ENCODE data around the gene BOD1.

Gene BOD1

GRCh38 chr5:173627271-173627670 lies 10.8 kb upstream of the BOD1 start:
- Histone ChIP-seq H3K27ac (ENCODE audit: insufficient read depth, low read depth, low read length, poor library complexity, severe bottlenecking) (no peak overlapping the region), H3K27me3 (ENCODE audit: control insufficient read depth, insufficient read depth, low read length, poor library complexity, severe bottlenecking) (no peaks in the 10 kb centered on the region), H3K4me3 (ENCODE audit: insufficient read depth, low read depth, low read length) (no peak overlapping the region), H3K4me1 (ENCODE audit: control insufficient read depth, insufficient read depth, low read length) (peaks cover 15% of the 10 kb centered on the region), H3K9me3 (ENCODE audit: control insufficient read depth, low read length) (no peaks in the 10 kb centered on the region), H3K36me3 (ENCODE audit: control insufficient read depth, insufficient read depth, low read length) (no peaks in the 10 kb centered on the region)
- WGBS, 2 experiments = 93 to 94% methylated on average over 4 of the region's 4 CpGs

GRCh38 chr5:173626505-173626820 lies 10.0 kb upstream of the BOD1 start:
- Histone ChIP-seq H3K4me3 (ENCODE audit: insufficient read depth, low read depth, low read length) (no peak overlapping the region), H3K27me3 (ENCODE audit: control insufficient read depth, insufficient read depth, low read length, poor library complexity, severe bottlenecking) (no peaks in the 10 kb centered on the region), H3K4me1 (ENCODE audit: control insufficient read depth, insufficient read depth, low read length) (peaks cover 15% of the 10 kb centered on the region), H3K27ac (ENCODE audit: insufficient read depth, low read depth, low read length, poor library complexity, severe bottlenecking) (no peak overlapping the region), H3K36me3 (ENCODE audit: control insufficient read depth, insufficient read depth, low read length) (no peaks in the 10 kb centered on the region), H3K9me3 (ENCODE audit: control insufficient read depth, low read length) (no peaks in the 10 kb centered on the region)
- WGBS, 2 experiments = 95% methylated on average over 3 of the region's 3 CpGs

GRCh38 chr5:173625673-173626504 lies 9.4 kb upstream of the BOD1 start:
- Histone ChIP-seq H3K4me3 (ENCODE audit: insufficient read depth, low read depth, low read length) (no peak overlapping the region), H3K9me3 (ENCODE audit: control insufficient read depth, low read length) (no peaks in the 10 kb centered on the region), H3K4me1 (ENCODE audit: control insufficient read depth, insufficient read depth, low read length) (peaks cover 15% of the 10 kb centered on the region), H3K27ac (ENCODE audit: insufficient read depth, low read depth, low read length, poor library complexity, severe bottlenecking) (no peak overlapping the region), H3K36me3 (ENCODE audit: control insufficient read depth, insufficient read depth, low read length) (no peaks in the 10 kb centered on the region), H3K27me3 (ENCODE audit: control insufficient read depth, insufficient read depth, low read length, poor library complexity, severe bottlenecking) (no peaks in the 10 kb centered on the region)
- 84% methylated on average over 6 of the region's 6 CpGs for WGBS, 2 experiments

GRCh38 chr5:173625261-173625660 lies 8.8 kb upstream of the BOD1 start:
- H3K4me3 ChIP-seq (ENCODE audit: insufficient read depth, low read depth, low read length) = no peak overlapping the region
- no peak overlapping the region for H3K27ac ChIP-seq (ENCODE audit: insufficient read depth, low read depth, low read length, poor library complexity, severe bottlenecking)
- no peaks in the 10 kb centered on the region for H3K9me3 ChIP-seq (ENCODE audit: control insufficient read depth, low read length)
- H3K36me3 ChIP-seq (ENCODE audit: control insufficient read depth, insufficient read depth, low read length) = no peaks in the 10 kb centered on the region
- WGBS, 2 experiments = 92% methylated on average over 3 of the region's 3 CpGs
- H3K4me1 ChIP-seq (ENCODE audit: control insufficient read depth, insufficient read depth, low read length) = peaks cover 15% of the 10 kb centered on the region
- no peaks in the 10 kb centered on the region for H3K27me3 ChIP-seq (ENCODE audit: control insufficient read depth, insufficient read depth, low read length, poor library complexity, severe bottlenecking)

- Histone ChIP-seq H3K27me3 (ENCODE audit: control insufficient read depth, insufficient read depth, low read length, poor library complexity, severe bottlenecking) (no peaks in the 10 kb centered on the region), H3K4me1 (ENCODE audit: control insufficient read depth, insufficient read depth, low read length) (peaks cover 15% of the 10 kb centered on the region), H3K27ac (ENCODE audit: insufficient read depth, low read depth, low read length, poor library complexity, severe bottlenecking) (no peak overlapping the region), H3K9me3 (ENCODE audit: control insufficient read depth, low read length) (no peaks in the 10 kb centered on the region), H3K36me3 (ENCODE audit: control insufficient read depth, insufficient read depth, low read length) (no peaks in the 10 kb centered on the region), H3K4me3 (ENCODE audit: insufficient read depth, low read depth, low read length) (no peak overlapping the region)
- WGBS, 2 experiments = 87 to 91% methylated on average over 5 of the region's 5 CpGs
These were observed 7.8 kb upstream of the BOD1 start for GRCh38 chr5:173624282-173624681.

- H3K4me3 ChIP-seq (ENCODE audit: insufficient read depth, low read depth, low read length) = no peak overlapping the region
- no peaks in the 10 kb centered on the region for H3K27me3 ChIP-seq (ENCODE audit: control insufficient read depth, insufficient read depth, low read length, poor library complexity, severe bottlenecking)
- H3K27ac ChIP-seq (ENCODE audit: insufficient read depth, low read depth, low read length, poor library complexity, severe bottlenecking) = no peak overlapping the region
- H3K4me1 ChIP-seq (ENCODE audit: control insufficient read depth, insufficient read depth, low read length) = peaks cover 15% of the 10 kb centered on the region
- no peaks in the 10 kb centered on the region for H3K9me3 ChIP-seq (ENCODE audit: control insufficient read depth, low read length)
- no peaks in the 10 kb centered on the region for H3K36me3 ChIP-seq (ENCODE audit: control insufficient read depth, insufficient read depth, low read length)
- WGBS, 2 experiments = no CpG with 5 or more reads among the region's 1 CpG
These were observed 7.3 kb upstream of the BOD1 start for GRCh38 chr5:173623789-173624188.

GRCh38 chr5:173623296-173623771 lies 6.9 kb upstream of the BOD1 start:
- Histone ChIP-seq H3K27me3 (ENCODE audit: control insufficient read depth, insufficient read depth, low read length, poor library complexity, severe bottlenecking) (no peaks in the 10 kb centered on the region), H3K9me3 (ENCODE audit: control insufficient read depth, low read length) (no peaks in the 10 kb centered on the region), H3K4me1 (ENCODE audit: control insufficient read depth, insufficient read depth, low read length) (peaks cover 12% of the 10 kb centered on the region), H3K36me3 (ENCODE audit: control insufficient read depth, insufficient read depth, low read length) (no peaks in the 10 kb centered on the region), H3K27ac (ENCODE audit: insufficient read depth, low read depth, low read length, poor library complexity, severe bottlenecking) (no peak overlapping the region), H3K4me3 (ENCODE audit: insufficient read depth, low read depth, low read length) (no peak overlapping the region)
- WGBS, 2 experiments = 92 to 95% methylated on average over 10 of the region's 10 CpGs

- Histone ChIP-seq H3K27me3 (ENCODE audit: control insufficient read depth, insufficient read depth, low read length, poor library complexity, severe bottlenecking) (no peaks in the 10 kb centered on the region), H3K9me3 (ENCODE audit: control insufficient read depth, low read length) (no peaks in the 10 kb centered on the region), H3K36me3 (ENCODE audit: control insufficient read depth, insufficient read depth, low read length) (no peaks in the 10 kb centered on the region), H3K4me1 (ENCODE audit: control insufficient read depth, insufficient read depth, low read length) (peaks cover 3% of the 10 kb centered on the region), H3K27ac (ENCODE audit: insufficient read depth, low read depth, low read length, poor library complexity, severe bottlenecking) (no peak overlapping the region), H3K4me3 (ENCODE audit: insufficient read depth, low read depth, low read length) (no peak overlapping the region)
- 93 to 94% methylated on average over 18 of the region's 19 CpGs for WGBS, 2 experiments
These were observed 6.0 kb upstream of the BOD1 start for GRCh38 chr5:173622183-173623047.

- H3K27me3 ChIP-seq (ENCODE audit: control insufficient read depth, insufficient read depth, low read length, poor library complexity, severe bottlenecking) = no peaks in the 10 kb centered on the region
- H3K4me1 ChIP-seq (ENCODE audit: control insufficient read depth, insufficient read depth, low read length) = peaks cover 5% of the 10 kb centered on the region
- WGBS, 2 experiments = 77 to 81% methylated on average over 3 of the region's 3 CpGs
These were observed 4.3 kb upstream of the BOD1 start for GRCh38 chr5:173620784-173621183.

GRCh38 chr5:173618927-173619519 lies 2.6 kb upstream of the BOD1 start:
- WGBS, 2 experiments = 52 to 55% methylated on average over 7 of the region's 7 CpGs

More at GRCh38 chr5:173620784-173621183, 4.3 kb upstream of the BOD1 start:
- no peaks in the 10 kb centered on the region for H3K36me3 ChIP-seq (ENCODE audit: control insufficient read depth, insufficient read depth, low read length)
- H3K9me3 ChIP-seq (ENCODE audit: control insufficient read depth, low read length) = no peaks in the 10 kb centered on the region
- no peak overlapping the region for H3K4me3 ChIP-seq (ENCODE audit: insufficient read depth, low read depth, low read length)
- no peak overlapping the region for H3K27ac ChIP-seq (ENCODE audit: insufficient read depth, low read depth, low read length, poor library complexity, severe bottlenecking)

More at GRCh38 chr5:173618927-173619519, 2.6 kb upstream of the BOD1 start:
- Histone ChIP-seq H3K4me3 (ENCODE audit: insufficient read depth, low read depth, low read length) (no peak overlapping the region), H3K4me1 (ENCODE audit: control insufficient read depth, insufficient read depth, low read length) (peaks cover 21% of the 10 kb centered on the region), H3K27ac (ENCODE audit: insufficient read depth, low read depth, low read length, poor library complexity, severe bottlenecking) (no peak overlapping the region), H3K27me3 (ENCODE audit: control insufficient read depth, insufficient read depth, low read length, poor library complexity, severe bottlenecking) (no peaks in the 10 kb centered on the region), H3K9me3 (ENCODE audit: control insufficient read depth, low read length) (no peaks in the 10 kb centered on the region), H3K36me3 (ENCODE audit: control insufficient read depth, insufficient read depth, low read length) (no peaks in the 10 kb centered on the region)

All from ectodermal cell (in vitro differentiated cells).